ENCODE measurements around the gene HOXA3. TPM values are rescaled to one million over a fixed set of nuclear protein-coding genes. Genes with fewer than 3 reads are reported as not detected.

Gene HOXA3
- total RNA-seq, 4 donors from 2014 or later: 5.5 to 19.9 (median 6.2) TPM

GRCh38 chr7:27096768-27097514 is 55.4 kb downstream of the HOXA3 start:
- WGBS: under 1% methylated on average over 27 of the region's 41 CpGs
- Histone ChIP-seq H3K27me3 (no peaks in the 10 kb centered on the region), H3K4me3 (peak overlapping the region; percentile 64), H3K9me3 (no peaks in the 10 kb centered on the region), H3K4me1 (peaks cover 40% of the 10 kb centered on the region), H3K27ac (peak overlapping the region; percentile 76), H3K36me3 (no peaks in the 10 kb centered on the region)
- peak in 1 of 2 donors; percentile 68 for DNase-seq (ENCODE audit: low spot score in 2 of 2)
- no peak for TF ChIP-seq EP300 (IDR thresholded peaks at IDR 0.05)
- TF ChIP-seq POLR2AphosphoS5 (IDR thresholded peaks at IDR 0.05): no peak
- no peak for TF ChIP-seq CTCF (IDR thresholded peaks at IDR 0.05)
- TF ChIP-seq POLR2A (IDR thresholded peaks at IDR 0.05): no peak

GRCh38 chr7:27095897-27096767 is 56.3 kb downstream of the HOXA3 start, which contains the start of gene HOXA1:
TSS of gene HOXA1 (minus strand) at chr7:27096000. CDS start at chr7:27095912, 88 bp downstream.
- Histone ChIP-seq H3K27me3 (no peaks in the 10 kb centered on the region), H3K9me3 (no peaks in the 10 kb centered on the region), H3K27ac (peak within 1 kb of the TSS; percentile 76), H3K4me3 (peak within 1 kb of the TSS; percentile 64), H3K4me1 (peaks cover 36% of the 10 kb centered on the region), H3K36me3 (no peaks in the 10 kb centered on the region)
- TF ChIP-seq CTCF (IDR thresholded peaks at IDR 0.05) (no peak), POLR2A (IDR thresholded peaks at IDR 0.05) (peak in 1 of 2 donors; percentile 37), EP300 (IDR thresholded peaks at IDR 0.05) (no peak)
- under 1% methylated on average over 45 of the region's 68 CpGs for WGBS
- peak in 1 of 2 donors; percentile 89 for DNase-seq (ENCODE audit: low spot score in 2 of 2)

- no peaks in the 10 kb centered on the region for H3K9me3 ChIP-seq
Measured at GRCh38 chr7:27095050-27095896, 57.1 kb downstream of the HOXA3 start.

GRCh38 chr7:27094304-27095049 is 57.9 kb downstream of the HOXA3 start:
- Histone ChIP-seq H3K27ac (no peak overlapping the region), H3K36me3 (no peaks in the 10 kb centered on the region), H3K27me3 (peaks cover 6% of the 10 kb centered on the region), H3K9me3 (no peaks in the 10 kb centered on the region), H3K4me3 (no peak overlapping the region), H3K4me1 (peaks cover 36% of the 10 kb centered on the region)
- TF ChIP-seq EP300 (IDR thresholded peaks at IDR 0.05) (no peak), POLR2A (IDR thresholded peaks at IDR 0.05) (no peak), CTCF (IDR thresholded peaks at IDR 0.05) (no peak)
- DNase-seq (ENCODE audit: low spot score in 2 of 2): no peak
- WGBS: 82% methylated on average over 29 of the region's 29 CpGs

More at GRCh38 chr7:27095050-27095896, 57.1 kb downstream of the HOXA3 start:
- Histone ChIP-seq H3K27me3 (peaks cover 3% of the 10 kb centered on the region), H3K36me3 (no peaks in the 10 kb centered on the region), H3K4me3 (peak overlapping the region; percentile 64), H3K27ac (peak overlapping the region; percentile 76), H3K4me1 (peaks cover 36% of the 10 kb centered on the region)
- WGBS: 9% methylated on average over 31 of the region's 33 CpGs
- TF ChIP-seq EP300 (IDR thresholded peaks at IDR 0.05) (no peak), POLR2AphosphoS5 (IDR thresholded peaks at IDR 0.05) (no peak), POLR2A (IDR thresholded peaks at IDR 0.05) (no peak), CTCF (IDR thresholded peaks at IDR 0.05) (no peak)
- peak in 1 of 2 donors; percentile 73 for DNase-seq (ENCODE audit: low spot score in 2 of 2)
